Germinal center (tissue), 1 donor: ENCODE data around the gene CPNE5.

ENCODE experiments used
- DNase-seq: peaks from one replicate; pipeline ENCODE4 v3.0.0; 2012; ENCODE audit warnings: mixed read lengths, low spot score

CPNE5 gene

GRCh38 chr6:36762123-36762522 is 77.1 kb downstream of the CPNE5 start:
- no peak for DNase-seq

GRCh38 chr6:36760685-36761435 is 78.4 kb downstream of the CPNE5 start:
- no peak for DNase-seq

- DNase-seq = peak; percentile 89
These were observed 80.0 kb downstream of the CPNE5 start for GRCh38 chr6:36759148-36759759.

GRCh38 chr6:36758516-36759147 is 80.6 kb downstream of the CPNE5 start:
- DNase-seq = peak; percentile 53

- DNase-seq = no peak
These were observed 81.2 kb downstream of the CPNE5 start for GRCh38 chr6:36757943-36758508.

- DNase-seq = peak; percentile 83
These were observed 82.0 kb downstream of the CPNE5 start for GRCh38 chr6:36757206-36757605.

- peak; percentile 38 for DNase-seq
These were observed 82.5 kb downstream of the CPNE5 start for GRCh38 chr6:36756786-36757185.

- DNase-seq = peak; percentile 71
These were observed 83.6 kb downstream of the CPNE5 start for GRCh38 chr6:36755435-36756348.

GRCh38 chr6:36754582-36755434 is 84.4 kb downstream of the CPNE5 start:
- DNase-seq = no peak

GRCh38 chr6:36753671-36754405 is 85.4 kb downstream of the CPNE5 start:
- no peak for DNase-seq

GRCh38 chr6:36752886-36753506 is 86.2 kb downstream of the CPNE5 start:
- DNase-seq = peak; percentile 65

GRCh38 chr6:36752187-36752885 is 86.9 kb downstream of the CPNE5 start:
- DNase-seq = no peak

GRCh38 chr6:36751833-36752186 is 87.4 kb downstream of the CPNE5 start:
- DNase-seq = no peak

GRCh38 chr6:36751091-36751490 is 88.2 kb downstream of the CPNE5 start:
- no peak for DNase-seq

GRCh38 chr6:36749829-36750489 is 89.3 kb downstream of the CPNE5 start:
- DNase-seq = no peak

GRCh38 chr6:36746251-36746650 is 93.0 kb downstream of the CPNE5 start:
- no peak for DNase-seq

- no peak for DNase-seq
These were observed 93.4 kb downstream of the CPNE5 start for GRCh38 chr6:36745836-36746235.

- no peak for DNase-seq
These were observed 94.0 kb downstream of the CPNE5 start for GRCh38 chr6:36745283-36745682.

- no peak for DNase-seq
These were observed 95.0 kb downstream of the CPNE5 start for GRCh38 chr6:36744304-36744673.
